Mesenteric fat pad (tissue), 1 donor: ENCODE results near the gene ANKRD22. TPM values are rescaled to one million over a fixed set of nuclear protein-coding genes. Genes with fewer than 3 reads are reported as not detected.

Experiments used
- DNase-seq: peaks from one replicate; pipeline ENCODE4 v3.0.0-alpha.2; 2020; ENCODE audit warnings: low spot score
- total RNA-seq: library from RNA; stranded (reverse); fragmentation: NEBNext Ultra II Directional; extraction: Animal tissue kit (Norgen Biotek cat#: 25700); gene quantifications from one replicate; pipeline ENCODE4 v1.2.1, GENCODE V29; 2021
- donor health status: DM: yes; HTN: yes; CAD: no.

The ANKRD22 gene
- total RNA-seq, 1 donor from 2014 or later = 0.80 TPM

DNA sequence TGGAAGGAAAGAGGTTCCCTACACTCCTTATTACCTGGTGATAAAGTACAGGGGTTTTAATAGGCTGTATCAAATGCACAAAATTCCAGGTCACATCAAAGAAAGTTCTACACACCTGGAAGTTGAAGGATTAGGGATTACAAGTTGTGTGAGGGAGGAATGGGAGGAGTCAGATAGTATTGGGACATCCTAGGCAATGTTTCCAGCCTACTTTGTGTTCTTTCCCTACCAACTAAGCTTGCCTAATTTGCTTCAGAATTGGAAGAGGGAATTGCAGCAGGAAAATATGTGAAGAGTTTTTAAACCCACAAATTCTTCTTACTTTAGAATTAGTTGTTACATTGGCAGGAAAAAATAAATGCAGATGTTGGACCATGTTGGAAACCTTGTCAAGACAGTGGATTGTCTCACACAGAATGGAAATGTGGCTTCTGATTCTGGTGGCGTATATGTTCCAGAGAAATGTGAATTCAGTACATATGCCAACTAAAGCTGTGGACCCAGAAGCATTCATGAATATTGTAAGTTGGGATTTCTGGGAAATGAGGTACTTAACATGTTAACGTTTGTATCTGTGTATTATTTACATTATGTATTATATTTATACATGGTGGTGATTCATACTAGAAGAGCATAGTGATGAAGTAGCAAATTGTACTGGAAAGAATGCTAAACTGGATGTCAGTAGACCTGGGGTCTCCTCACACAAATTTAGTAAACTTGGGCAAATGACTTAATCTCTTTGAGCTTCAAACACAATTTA lies 48.9 kb downstream of the ANKRD22 start, which contains the start of gene LIPM:
Gene LIPM, plus strand, starts transcription at position 208 of the 763 bp plus-strand sequence. Its CDS starts 167 bp downstream, at position 375.
- DNase-seq = no peak

DNA sequence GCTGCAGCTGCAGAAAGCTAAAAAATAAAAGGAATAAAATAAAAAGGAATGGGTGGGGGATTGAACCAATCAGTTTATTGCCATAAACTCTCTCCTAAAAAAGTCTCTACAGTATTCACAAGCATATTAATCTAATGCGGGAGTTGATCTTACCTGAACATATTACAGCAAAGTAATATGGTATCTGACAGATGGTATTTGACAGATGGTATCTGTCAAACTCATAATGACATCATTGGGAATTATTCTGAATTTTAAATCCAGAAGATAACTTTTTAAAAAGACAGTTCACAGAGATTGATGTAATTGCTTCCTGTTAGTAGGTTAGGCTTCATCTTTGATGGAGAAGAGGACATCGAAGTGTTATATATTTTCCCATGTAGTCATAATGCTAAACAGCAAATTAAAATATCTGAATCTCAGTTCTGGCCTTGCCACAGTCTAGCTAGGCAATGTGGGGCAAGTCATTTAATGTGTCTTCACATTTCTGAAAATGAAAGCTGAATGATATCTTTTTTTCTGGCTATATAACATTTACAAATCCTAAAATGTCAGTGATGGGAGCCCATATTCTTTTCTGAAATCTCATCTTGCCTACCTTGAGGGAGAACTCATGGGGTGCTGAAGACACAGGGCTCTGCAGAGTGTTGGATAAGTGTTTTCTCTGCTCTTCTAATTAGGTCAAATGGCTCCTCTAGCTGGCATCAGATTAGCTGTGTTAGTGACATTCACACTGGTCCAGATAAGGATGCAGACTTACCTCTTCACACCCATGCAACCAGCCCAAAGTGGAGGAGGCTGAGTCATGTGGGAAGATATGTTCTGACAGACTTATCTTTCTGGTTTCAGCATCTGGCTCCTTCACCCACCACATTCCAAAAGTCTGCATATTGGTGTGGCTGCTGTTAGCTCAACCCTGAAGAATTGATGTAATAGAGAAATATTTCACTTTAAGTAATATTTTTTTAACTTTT lies 51.2 kb downstream of the ANKRD22 start:
- no peak for DNase-seq

DNA sequence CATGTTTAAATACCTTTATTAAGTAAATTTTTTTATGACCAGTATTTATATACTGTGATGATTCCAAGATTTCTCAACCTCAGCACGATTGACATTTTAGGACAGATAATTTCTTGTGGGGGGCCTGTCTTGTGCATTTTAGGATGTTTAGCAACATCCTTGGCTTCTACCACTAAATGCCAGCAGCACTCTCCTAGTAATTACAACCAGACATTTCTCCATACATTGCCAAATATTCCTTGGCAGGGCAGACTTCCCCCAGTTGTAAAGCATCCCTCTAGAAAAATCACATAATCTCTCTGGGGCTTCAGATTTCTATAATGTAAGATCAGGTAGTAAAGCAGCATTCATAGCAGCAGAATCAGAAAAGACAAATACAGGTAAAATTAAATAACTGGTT lies 56.9 kb downstream of the ANKRD22 start:
- DNase-seq = no peak

DNA sequence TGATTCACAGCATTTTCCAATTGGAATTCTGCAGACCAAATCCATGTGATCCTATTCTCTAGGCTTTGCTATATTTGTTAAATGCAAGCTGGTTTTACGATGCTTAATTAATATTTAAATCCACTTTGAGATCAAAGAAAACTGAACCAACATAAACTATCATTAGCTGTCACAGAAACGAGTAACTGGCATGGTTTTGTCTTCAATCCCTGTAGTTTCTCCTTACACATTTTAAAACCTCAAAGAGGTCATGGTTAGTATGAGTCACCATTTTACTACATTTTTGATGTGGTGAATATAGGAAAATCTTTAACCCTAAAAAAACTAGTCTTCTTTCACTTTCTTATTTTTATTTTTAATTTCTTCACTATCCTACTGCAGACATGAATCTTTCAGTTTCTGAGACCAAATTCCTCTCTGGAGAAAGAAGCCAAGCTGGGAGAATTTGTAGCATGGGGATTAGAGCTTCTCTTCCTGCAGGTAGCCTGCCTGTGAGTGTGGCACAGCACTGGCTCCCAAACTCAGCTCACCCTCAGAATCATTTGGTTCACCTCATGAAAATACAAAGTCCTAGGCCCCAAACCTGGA lies 57.8 kb downstream of the ANKRD22 start:
- DNase-seq = no peak

DNA sequence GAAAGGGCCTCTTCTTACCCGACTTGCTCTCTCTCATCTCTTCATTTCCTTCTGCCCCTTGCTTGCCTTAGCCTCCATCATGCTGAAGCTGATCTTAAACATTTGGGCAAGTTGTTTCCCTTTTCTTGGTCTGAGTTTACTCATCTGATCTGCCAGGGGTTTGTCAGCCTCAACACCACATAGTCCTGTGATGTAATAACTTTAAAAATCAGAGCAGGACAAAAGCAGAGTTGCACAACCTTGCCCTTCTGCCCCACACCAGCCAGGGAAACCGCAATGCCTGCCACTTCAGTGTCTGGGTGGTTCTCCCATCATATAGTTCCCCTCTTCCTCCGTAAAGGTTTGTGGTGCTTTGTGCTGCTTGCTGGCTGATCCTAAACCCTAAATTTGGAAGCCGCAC lies 59.0 kb downstream of the ANKRD22 start:
- no peak for DNase-seq

DNA sequence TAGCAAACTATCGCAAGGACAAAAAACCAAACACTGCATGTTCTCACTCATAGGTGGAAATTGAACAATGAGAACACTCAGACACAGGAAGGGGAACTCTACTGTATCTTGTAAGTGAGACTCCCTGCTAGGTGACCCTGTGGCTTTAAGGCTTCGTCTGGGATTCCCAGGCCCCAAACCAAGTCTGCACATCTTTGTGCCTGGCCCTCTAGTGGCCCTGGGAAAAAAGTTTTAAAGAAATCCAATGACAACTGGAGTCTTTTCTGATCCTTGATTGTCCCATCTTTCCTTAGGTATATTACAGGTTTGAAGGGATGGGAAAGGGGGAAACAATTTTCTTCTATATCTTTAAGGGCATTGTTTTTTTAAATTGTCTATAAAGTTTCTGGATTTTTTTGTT lies 59.7 kb downstream of the ANKRD22 start:
- DNase-seq = no peak

DNA sequence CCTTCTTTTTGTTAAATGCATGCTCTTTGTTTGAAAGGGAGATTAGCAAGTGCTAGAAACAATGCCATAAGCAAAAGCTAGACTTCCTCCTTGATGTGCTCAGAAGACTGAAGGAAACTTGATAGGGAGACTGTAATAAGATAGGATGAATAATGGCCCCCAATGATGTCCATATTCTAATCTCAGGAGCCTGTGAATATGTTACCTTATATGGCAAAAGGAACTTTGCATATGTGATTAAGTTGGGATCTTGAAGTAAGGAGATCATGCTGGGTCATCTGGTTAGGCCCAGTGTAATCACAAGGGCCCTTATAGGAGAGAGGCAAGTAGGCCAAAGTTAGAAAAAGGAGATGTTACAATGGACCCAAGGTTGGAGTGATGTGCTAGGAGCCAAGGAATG lies 62.7 kb downstream of the ANKRD22 start:
- no peak for DNase-seq

DNA sequence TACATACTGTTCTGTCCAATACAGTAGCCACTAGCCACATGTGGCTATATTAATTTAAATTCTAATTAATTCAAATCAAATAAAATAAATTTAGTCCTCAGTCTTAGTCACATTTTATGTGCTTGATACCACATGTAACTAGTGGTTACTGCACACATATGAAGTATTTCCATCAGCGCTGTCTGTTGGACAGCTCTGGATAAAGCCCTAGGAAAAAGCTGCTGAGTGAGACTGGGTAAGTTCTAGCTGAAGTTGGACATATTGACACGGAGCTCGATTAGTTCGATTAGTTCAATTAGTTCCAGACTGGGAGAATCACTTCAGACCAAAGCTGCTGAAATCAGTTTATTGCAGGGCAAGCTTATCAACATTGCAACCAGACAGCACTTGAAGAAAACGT lies 64.2 kb downstream of the ANKRD22 start:
- no peak for DNase-seq

DNA sequence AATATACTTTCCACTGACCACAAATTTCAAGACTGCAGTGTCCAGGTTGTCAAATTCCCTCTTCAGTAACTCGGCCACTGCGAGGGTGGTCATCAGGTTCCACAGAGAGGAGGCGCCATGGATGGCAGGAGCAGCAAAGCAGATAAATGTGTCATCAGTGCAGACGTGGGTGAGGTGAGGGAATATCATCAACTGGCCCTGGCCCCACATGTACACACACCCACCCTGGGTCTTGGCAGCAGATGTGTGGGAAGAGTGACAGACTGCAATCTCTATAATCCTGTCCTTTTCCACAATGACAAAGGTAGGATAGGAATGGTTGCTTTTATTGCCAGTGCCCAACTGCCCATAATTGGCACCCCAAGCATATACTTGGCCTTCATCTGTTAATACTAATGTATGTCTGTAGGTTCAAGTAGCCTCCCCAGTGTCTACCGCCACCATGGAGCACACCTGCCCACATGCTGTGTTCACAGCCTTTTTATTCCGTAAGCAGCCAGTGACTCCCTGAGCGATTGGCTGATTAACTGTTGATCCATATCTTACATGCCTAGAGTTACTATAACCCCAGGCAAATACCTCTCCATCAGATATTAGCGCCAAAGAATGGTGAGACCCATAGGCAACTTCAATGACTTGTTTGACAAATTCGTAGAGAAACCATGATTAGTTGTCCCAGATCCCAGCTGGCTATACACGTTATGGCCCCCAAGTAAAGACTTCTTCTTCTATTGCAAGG lies 65.4 kb downstream of the ANKRD22 start:
- no peak for DNase-seq

DNA sequence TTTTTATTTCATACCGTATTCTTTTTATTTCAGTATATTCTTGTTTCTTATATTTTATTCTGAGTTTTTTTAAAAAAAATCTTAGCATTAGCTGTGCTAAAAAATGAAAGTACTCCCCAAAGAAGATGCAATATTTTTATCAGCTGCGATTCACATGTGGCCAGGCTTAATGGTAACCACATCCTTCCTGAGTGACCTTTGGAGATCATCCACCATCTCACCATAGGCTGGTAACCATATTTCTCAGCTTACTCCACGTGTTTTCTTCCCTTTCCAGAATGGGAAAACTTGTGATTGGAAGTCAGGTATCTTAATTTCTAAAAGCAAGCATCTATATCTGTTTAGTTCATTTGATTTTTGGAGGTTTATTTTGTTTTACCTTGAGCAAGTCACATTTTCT lies 67.9 kb downstream of the ANKRD22 start:
- no peak for DNase-seq

DNA sequence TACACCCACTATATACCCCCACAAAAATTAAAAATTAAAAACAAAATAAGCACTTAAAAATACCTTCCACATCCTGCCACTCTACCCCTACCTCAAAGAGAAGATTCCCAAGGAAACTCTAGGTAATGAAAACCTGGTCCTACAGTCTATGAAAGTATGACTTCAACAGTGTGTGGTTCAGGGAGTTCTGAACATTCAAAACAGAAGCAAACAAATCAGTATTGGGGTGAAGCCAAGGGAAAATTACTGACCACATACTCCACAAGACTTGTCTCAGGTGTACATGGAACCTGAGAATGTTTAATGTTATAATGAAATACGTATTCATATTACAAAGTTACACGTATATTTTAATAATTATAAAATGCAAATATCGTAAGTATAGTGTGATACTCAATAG lies 69.4 kb downstream of the ANKRD22 start:
- no peak for DNase-seq

DNA sequence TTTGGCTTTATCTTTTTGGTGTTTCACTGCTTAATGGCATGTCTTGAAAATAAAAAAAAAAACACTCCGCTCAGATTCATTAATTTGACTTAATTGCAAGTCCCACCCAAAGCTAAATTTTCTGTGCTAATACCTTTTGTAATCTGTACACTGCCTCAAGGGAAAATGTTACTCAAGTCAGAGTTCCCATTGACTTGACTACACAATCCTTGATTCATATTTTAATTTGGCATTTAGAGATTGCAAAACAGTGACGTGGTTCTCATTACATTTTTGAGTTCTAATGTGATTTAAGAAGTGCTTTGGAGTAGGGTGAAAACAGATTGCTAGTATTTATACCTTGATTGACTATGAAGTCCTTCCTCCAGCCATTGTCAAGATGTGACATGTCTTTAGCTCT lies 70.4 kb downstream of the ANKRD22 start:
- DNase-seq = no peak

Other genes starting within 250 kb of the ANKRD22 start
- not detected for gene LIPF, start 187.4 kb downstream of the ANKRD22 start, total RNA-seq
- not detected for gene LIPK, start 145.6 kb downstream of the ANKRD22 start, total RNA-seq
- gene LIPN, start 91.8 kb downstream of the ANKRD22 start, total RNA-seq = 0.74 TPM
- gene LIPM, start 49.1 kb downstream of the ANKRD22 start, total RNA-seq = not detected
- gene STAMBPL1, start 28.4 kb upstream of the ANKRD22 start, total RNA-seq = 5.1 TPM
- 204 TPM for gene ACTA2, start 100.9 kb upstream of the ANKRD22 start, total RNA-seq
- gene FAS, start 139.0 kb upstream of the ANKRD22 start, total RNA-seq = 10.4 TPM